Astrocyte of the cerebellum (primary cell): Measurements from ENCODE around the gene SLC39A1.

Experiments
- DNase-seq: peaks from one replicate; pipeline ENCODE4 v3.0.0-alpha.2; 2011; ENCODE audit warnings: low read depth
- H3K4me3 ChIP-seq: 2 replicates; pipeline ENCODE4 v1.5.1; 2011; ENCODE audit warnings: mild to moderate bottlenecking, low read depth, low read length, moderate library complexity
- in situ Hi-C: cut with HindIII; loops from 2 replicates; pipeline ENCODE4 v1.10.0; 2017; ENCODE audit warnings: low sequenced_read_pairs
- TF ChIP-seq, protein P1 (sequence below): IDR thresholded peaks from 2 replicates; pipeline ENCODE4 v1.5.1; 2012; ENCODE audit warnings: low read length, low read depth, moderate library complexity, mild to moderate bottlenecking; ENCODE audit errors: missing control alignments

Gene SLC39A1

DNA sequence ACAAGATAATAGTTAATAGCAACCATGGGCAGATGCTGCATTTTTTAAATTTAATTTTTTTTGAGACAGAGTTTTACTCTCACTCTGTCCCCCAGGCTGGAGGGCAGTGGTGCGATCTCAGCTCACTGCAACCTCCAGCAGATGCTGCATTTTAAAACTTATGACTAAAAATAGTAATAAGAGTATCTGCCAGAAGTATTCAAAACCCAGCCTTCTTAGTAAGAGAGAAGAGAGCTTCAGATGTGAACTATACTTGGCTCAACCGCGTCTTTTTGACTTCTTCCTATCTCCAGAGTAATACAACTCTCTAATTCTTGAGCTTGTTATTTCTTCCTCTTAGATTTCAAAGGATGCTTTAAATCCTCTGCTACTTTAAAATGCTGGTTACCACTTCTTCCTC lies 31.9 kb upstream of the SLC39A1 start:
- no peak overlapping the region for H3K4me3 ChIP-seq
- no peak for DNase-seq
- in situ Hi-C loops: no loop called here
- TF ChIP-seq, protein P1, sequence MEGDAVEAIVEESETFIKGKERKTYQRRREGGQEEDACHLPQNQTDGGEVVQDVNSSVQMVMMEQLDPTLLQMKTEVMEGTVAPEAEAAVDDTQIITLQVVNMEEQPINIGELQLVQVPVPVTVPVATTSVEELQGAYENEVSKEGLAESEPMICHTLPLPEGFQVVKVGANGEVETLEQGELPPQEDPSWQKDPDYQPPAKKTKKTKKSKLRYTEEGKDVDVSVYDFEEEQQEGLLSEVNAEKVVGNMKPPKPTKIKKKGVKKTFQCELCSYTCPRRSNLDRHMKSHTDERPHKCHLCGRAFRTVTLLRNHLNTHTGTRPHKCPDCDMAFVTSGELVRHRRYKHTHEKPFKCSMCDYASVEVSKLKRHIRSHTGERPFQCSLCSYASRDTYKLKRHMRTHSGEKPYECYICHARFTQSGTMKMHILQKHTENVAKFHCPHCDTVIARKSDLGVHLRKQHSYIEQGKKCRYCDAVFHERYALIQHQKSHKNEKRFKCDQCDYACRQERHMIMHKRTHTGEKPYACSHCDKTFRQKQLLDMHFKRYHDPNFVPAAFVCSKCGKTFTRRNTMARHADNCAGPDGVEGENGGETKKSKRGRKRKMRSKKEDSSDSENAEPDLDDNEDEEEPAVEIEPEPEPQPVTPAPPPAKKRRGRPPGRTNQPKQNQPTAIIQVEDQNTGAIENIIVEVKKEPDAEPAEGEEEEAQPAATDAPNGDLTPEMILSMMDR: no peak

DNA sequence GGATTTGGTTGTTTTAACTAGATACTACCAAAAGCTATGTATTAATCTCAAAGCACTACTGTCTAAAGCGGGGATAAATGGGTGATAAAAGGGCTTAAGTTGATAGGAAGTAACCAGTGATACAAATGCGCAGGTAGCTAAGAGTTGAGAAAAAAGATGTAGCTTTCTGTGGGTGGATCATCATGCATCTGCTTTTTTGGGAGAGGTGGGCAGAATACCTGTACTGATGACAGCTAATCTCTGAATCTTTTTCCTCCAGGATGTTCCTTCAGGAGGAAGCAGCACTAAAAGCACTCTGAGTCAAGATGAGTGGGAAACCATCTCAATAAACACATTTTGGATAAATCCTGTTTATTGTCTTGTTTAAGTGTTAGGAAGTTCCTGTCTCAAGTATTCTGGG lies 28.5 kb upstream of the SLC39A1 start:
- H3K4me3 ChIP-seq: peak overlapping the region; percentile 85
- TF ChIP-seq, protein P1: no peak
- no peak for DNase-seq
- in situ Hi-C loops: no loop called here

DNA sequence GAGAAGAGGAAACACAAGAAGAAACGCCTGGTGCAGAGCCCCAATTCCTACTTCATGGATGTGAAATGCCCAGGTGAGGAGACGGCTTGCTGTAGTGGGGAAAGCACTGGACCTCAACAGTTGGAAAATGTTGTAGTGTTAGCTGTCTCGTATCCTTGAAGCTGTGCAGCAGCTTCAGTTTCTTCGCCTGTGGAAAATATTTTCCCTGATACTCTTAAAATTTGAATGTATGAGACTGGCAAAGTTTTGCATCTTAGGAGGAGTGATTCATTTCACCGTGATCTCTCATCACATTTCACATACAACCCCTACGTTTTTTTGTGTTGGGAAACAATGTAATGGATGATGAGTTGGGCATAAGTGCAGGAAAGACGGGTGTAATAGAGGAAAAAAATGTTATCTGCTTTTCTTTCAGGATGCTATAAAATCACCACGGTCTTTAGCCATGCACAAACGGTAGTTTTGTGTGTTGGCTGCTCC lies 27.9 kb upstream of the SLC39A1 start:
- peak overlapping the region; percentile 85 for H3K4me3 ChIP-seq
- TF ChIP-seq, protein P1: no peak
- in situ Hi-C loops: no loop called here
- no peak for DNase-seq

DNA sequence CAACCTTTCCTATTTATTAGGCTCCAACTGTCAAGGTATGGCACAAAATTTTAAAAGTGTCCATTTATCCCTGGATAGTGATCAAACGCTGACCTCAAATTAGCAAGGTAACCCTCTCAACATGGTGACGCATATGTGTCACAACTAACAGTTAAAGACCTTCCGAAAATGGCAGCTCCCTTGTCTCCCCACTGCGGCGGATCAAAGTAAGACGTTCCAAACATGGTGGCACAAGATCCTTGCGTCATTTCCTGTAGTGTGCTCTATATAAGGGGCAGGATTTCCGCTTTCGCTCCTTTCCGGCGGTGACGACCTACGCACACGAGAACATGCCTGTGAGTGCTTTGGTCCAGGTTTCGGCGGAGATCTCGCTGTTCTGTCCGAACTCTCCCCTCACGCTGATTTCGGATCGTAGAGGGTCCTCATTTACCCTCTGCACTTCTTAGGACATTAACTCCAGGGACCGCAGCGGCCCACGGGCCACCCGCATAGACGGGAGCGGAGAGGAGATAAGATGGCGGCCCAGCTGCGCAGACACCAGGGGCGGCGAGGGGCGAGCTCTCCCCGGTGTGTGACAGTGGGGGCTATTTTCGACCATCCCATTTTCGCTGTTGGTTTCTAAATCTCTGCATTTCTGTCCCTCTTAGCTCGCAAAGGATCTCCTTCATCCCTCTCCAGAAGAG lies 27.3 kb upstream of the SLC39A1 start, which contains the start of gene RPS27:
Gene RPS27, plus strand, starts transcription at position 295 of the 683 bp plus-strand sequence. Its CDS starts 35 bp downstream, at position 330.
- peak; percentile 97 for DNase-seq
- in situ Hi-C loops: no loop called here
- TF ChIP-seq, protein P1: no peak
- peak within 1 kb of the TSS; percentile 85 for H3K4me3 ChIP-seq

DNA sequence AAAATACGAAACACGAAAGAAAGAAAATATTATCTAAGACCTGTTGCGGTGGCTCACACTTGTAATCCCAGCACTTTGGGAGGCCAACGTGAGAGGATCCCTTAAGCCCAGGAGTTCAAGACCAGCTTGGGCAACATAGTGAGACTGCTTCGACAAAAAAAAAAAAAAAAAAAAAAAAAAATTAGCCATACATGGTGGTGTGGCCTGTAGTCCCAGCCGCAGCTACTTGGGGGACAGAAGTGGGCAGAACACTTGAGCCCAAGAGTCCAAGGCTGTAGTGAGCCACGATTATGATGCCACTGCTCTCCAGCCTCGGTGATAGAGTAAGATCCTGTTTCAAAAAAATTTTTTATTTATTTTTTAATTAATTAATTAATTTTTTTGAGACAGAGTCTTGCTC lies 24.3 kb upstream of the SLC39A1 start:
- TF ChIP-seq, protein P1: no peak
- in situ Hi-C loops: no loop called here
- no peak for DNase-seq
- no peak overlapping the region for H3K4me3 ChIP-seq

DNA sequence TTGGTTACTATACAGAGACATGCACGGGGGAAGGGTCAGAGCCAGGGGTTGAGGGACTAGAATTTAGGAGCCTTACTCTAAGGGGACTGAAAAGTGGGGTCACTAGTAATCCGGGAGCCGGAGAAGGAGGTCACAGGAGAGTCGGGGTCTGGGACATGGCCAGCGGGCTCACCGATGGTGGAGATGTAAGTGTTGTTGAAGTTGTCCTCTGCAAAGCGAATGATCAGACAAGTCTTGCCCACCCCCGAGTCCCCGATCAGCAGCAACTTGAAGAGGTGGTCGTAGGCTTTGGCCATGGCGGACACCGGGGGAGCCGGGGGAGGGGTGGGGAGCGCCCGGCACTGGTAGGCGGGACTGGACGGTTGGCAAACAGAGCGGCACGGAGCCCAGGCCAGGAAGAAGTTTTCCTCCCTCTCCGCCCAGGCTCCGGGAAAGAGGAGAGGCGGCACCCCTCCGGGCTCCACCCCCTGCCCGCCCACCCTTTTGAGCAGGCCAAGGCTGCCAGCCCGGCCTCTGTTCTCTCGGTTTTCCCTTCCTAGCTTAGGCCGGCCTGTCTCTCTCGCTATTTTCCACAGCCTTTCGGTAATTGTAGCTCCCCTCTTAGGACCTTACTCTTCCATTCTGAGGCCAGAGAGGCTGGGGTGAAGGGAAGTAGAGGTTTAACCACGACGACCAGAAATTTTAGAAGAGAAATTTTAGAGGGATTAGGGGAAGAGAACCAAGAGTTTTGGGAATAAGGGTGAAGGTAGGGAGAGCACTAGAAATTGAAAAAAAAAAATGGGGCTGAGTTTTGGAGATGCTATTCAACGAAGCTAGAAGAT lies 22.8 kb upstream of the SLC39A1 start, which contains the start of gene RAB13:
Gene RAB13, minus strand, starts transcription at position 399 of the 821 bp plus-strand sequence. Its CDS starts 103 bp downstream, at position 296.
- H3K4me3 ChIP-seq: peak within 1 kb of the TSS; percentile 91
- in situ Hi-C loops: no loop called here
- TF ChIP-seq, protein P1: no peak
- no peak for DNase-seq
